Subcutaneous adipose tissue (tissue), 4 donors: ENCODE data around the gene SNED1. TPM values are rescaled to one million over a fixed set of nuclear protein-coding genes. Genes with fewer than 3 reads are reported as not detected.

ENCODE experiments used
- CTCF ChIP-seq: fragments of 450-650 bp; IDR thresholded peaks from one replicate; pipeline ENCODE4 v1.5.1; 2016; ENCODE audit warnings: low read depth, mild to moderate bottlenecking, control low read depth, antibody characterized with exemption, moderate library complexity
- total RNA-seq, 4 donors: library from RNA; depleted of rRNA; stranded (reverse); fragments of >200 nt; gene quantifications; one replicate each; pipeline ENCODE4 v1.1.0, GENCODE V29; 2016

Gene SNED1
- total RNA-seq, 4 donors from 2014 or later = 34.9 to 83.3 (median 39.7) TPM

GRCh38 chr2:241136661-241137260 lies 138.3 kb downstream of the SNED1 start:
- TF ChIP-seq CTCF = no peak

GRCh38 chr2:241137276-241138190 lies 139.1 kb downstream of the SNED1 start:
- no peak for TF ChIP-seq CTCF

- TF ChIP-seq CTCF = no peak
These were observed 140.1 kb downstream of the SNED1 start for GRCh38 chr2:241138471-241138870.

GRCh38 chr2:241139531-241140444 lies 141.4 kb downstream of the SNED1 start:
- TF ChIP-seq CTCF = no peak

GRCh38 chr2:241140445-241140840 lies 142.0 kb downstream of the SNED1 start:
- TF ChIP-seq CTCF = no peak

- no peak for TF ChIP-seq CTCF
These were observed 142.9 kb downstream of the SNED1 start for GRCh38 chr2:241141214-241141770.
